ENCODE data around the gene SLC35A2.

The SLC35A2 gene

DNA sequence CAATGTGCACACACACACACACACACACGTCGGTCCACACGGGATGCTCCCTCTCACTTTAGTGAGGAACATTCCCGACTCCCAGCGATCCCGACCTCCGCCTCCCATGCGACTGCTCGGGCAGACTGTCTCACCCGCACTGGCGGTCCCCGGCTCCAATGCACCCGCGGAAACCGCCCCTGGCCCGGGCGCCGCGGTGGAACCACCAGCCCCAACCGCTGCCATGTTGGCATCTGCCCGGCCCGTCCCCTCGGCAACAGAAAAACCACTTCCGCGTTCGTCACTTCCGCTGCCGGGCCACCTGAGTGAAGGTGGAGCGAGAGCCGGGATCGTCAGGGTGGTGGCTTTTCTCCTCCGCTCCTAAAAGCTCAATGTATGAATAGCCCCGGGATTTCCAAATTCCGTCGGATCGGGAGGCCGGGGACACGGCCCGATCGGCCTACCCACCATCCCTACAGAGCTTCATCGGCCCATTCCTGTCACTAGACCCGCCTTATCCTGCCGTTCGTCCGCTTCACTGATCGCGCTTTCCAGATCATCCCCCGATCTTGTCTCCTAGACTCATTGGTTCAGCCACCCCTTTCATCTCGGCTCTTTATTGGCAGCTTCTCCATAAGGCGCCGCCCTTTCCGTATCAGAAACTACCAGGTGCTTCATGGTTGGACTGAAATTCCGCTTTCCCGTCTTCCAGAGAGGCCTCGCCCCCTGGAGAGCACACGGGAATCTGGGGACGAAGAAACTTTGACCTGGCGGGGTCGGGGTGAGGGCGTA lies at the start of gene SLC35A2:
TSS of gene SLC35A2 (minus strand) at position 235 of the 771 bp plus-strand sequence. CDS start at position 225, 10 bp downstream.
- DNase-seq, result peak; percentile 9

DNA sequence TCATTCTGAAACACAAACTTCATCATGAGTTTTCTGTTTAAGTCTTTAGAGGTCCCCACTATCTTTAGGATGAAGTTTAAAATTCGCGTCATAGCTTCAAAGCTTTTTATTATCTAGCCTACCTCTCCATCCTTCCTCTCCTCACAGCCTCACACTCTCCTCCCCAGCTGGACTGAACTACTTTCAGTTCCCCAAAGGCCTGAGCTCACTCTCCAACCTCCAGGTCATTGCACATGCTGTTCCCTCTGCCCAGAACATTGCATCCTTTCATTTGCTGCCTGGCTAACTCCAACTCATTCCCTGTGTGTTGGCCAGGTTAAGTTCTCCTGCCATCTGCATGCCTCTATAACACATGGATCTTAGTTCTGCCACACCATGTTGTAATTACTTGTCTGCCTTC lies 48.8 kb upstream of the SLC35A2 start:
- no peak for DNase-seq

- DNase-seq, result no peak
Observed at GRCh38 chrX:48958635-48959094, 47.2 kb upstream of the SLC35A2 start.

DNA sequence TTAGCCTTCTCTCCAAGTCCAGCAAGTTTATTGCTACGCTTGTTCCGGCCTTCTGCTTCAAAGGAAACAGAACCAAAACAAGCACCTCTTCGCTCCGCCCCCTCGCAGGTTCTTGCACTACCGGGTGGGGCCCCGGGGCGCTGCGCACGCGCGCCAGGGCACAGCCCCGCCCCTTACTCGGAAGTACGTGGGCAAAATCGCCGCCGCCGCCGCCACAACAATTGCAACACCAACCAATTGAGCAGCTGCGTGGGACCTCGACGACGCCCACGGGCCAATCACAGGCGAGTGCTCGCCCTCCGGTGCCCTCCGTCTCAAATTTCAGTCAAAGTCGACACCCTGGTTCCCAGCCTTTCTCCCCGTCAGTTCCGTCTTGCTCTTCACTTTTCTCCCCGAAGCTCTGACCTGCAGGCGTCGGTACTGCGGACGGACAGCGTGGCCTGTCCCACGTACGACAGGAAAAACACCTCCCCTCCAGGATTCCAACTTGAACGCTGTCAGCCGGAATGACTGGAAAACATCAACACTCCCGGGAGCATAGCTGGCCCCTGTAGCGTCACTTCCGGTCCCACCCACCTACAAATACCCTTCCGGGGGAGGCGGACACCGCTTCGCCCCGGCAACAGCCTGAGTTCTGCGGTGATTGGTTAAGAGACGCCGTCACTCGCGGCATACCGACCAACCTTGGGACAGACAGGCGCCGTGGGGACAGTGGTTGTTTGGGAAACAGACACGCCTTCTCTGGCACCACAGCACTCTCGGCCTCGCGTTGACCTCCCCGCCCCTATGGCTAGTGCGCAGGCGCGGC lies 46.6 kb upstream of the SLC35A2 start:
- peak; percentile 80 for DNase-seq

- DNase-seq, result no peak
Observed at GRCh38 chrX:48957477-48957826, 46.0 kb upstream of the SLC35A2 start, which contains the start of gene OTUD5. TSS of gene OTUD5 (minus strand) at chrX:48957607. CDS start at chrX:48957570, 37 bp downstream.

DNA sequence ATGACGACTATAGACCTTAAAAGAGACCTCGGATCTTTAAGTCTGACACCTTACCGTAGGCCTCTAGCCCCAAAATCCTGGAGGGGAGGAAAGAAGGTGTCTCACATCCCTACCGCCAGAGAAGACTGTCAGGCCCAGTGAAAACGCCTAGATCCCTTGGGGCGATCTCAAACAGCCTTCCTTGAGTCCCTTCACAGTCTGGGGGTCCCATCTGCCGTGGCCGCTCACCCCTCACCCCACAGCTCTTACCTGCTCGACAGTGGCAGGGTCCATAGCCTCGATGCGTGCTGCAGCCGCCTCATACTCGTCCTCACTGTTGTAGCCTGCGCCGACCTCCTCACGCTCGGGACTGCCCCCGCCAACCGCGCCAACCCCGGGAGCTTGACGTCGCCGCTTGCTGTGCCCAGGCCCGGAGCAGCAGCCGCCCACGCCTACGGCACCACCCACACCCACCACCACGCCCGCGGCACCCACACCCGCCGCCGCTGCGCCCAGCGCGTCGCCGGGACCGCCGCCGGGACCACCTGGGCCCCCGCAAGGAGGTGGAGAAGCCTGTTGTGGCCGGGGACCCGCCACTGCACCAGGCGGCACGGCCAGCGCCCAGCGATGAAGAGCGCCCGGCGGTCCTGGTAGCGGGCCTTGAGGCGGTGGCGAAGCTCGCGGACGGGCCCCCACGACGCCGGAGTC lies 45.4 kb upstream of the SLC35A2 start:
- no peak for DNase-seq

DNA sequence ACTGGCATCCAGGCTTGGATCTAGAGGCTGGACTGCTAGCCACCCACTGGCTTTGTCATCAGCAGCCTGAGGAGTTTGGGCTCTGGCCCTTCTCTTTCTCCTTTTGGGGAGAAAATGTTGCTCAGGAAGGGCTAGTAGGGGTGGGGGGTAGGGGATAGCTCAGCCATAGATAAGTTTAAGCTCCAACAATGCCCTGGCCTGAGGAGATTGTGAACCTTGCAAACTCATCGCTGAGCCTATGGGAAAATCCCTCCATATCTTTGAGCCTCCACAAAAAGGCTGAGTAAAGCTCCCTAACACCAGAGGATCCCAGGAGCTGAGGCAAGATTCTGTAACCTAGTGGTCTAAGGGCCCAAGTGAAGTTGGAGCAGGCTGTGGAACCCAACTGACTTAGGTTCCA lies 37.1 kb upstream of the SLC35A2 start:
- DNase-seq, result no peak

DNA sequence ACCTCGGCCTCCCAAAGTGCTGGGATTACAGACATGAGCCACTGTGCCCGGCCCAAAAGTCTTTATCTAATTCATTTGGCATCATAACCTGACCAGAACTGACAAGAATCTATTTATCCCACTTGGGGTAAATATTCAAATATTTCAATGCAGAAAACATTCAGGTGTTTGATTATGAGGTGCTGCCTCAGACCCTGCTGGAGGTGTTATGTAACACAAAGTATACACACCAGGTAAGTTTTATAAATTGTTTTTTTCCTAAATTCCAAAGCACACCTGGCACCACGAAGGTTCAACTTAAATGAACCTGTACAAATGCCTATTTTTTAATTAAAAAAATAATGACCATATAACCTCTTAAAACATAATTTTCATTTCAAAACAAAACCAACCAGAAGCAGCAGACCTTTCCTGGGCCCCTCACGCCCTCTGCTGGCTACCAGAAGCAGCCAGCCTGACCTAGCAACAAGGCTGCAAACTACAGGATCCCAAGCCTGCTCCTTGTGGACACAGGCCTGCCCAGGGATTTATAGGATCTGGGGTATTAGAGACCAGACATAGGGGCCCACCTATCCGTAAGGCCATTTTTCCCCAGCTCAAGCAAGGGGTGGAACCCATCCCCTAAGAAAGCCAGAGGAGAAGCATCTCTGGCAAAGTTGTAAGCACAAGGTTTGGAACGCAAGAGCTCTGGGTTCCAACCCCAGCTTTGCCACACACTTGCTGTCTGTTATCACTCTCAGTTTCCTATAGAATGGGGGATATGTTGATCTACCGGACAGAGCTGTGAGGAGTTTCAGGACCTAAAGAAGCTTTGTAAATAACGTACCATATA lies 34.3 kb upstream of the SLC35A2 start:
- DNase-seq, result peak; percentile 3

- DNase-seq, result no peak
Observed at GRCh38 chrX:48942895-48943294, 31.4 kb upstream of the SLC35A2 start.

DNA sequence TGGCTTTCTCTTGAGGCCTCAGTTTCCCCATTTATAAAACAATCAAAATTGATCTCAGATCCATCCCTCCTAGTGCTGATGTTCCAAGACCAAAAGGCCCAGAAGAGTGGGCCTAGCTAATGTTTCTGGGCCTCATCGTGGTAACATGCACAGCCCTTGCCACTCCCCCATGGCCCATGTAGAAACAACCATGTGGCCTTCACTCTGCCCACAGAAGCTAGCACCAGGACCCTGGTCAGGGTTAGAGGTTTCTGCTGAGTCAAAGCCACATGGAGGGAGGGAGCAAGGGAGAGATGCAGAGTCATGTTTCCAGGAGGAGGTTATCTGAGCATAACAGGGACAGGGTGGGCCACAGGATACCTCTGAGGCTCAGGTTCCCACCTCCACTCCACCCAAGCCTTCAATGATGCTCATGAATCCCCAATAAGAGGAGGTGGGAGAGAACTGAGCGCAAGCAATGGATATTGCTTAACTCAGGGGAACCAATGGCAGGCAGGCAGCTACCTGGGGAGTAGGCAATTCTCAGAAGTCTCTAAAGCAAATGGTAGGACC lies 29.0 kb upstream of the SLC35A2 start:
- DNase-seq, result no peak

GRCh38 chrX:48939524-48940228 lies 28.2 kb upstream of the SLC35A2 start:
- no peak for DNase-seq

GRCh38 chrX:48938721-48939425 lies 27.4 kb upstream of the SLC35A2 start:
- DNase-seq, result no peak

- DNase-seq, result no peak
Observed at GRCh38 chrX:48937054-48937907, 25.8 kb upstream of the SLC35A2 start.

GRCh38 chrX:48936429-48937053 lies 25.1 kb upstream of the SLC35A2 start:
- no peak for DNase-seq

- no peak for DNase-seq
Observed at GRCh38 chrX:48935301-48935670, 23.8 kb upstream of the SLC35A2 start.

DNA sequence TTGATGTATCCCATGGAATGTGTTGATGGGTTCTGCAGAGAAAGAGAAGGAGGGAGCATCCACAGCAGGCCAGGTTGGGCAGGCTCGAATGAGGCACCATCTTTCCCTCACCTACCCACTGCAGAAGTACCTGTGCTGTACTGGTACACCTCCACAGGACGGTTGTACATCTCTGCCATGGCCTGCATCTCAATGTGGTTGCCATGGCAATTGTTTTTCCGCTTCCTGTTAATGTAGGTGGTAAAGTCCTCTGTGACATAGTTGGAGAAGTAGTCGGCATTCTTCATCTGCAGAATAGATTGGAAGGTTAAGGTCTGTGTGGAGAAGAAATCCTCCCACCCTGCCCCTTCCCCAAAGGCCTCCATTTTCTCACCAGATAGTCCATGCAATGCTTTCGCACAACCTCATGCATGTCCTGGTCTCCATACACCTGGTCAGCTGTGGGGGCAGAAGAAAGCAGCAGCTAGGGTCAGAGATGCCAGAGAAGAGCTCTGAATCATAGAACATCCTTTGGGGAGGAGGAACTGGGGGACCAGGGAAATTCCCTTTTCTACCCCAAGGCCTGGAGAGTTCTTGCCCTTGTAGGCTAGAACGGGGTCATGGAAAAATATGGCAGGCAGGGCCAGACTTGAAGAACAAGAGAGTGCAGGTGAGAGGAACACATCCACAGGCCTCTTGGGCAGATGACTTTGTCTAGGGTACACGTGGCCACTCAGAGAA lies 23.3 kb upstream of the SLC35A2 start:
- no peak for DNase-seq

DNA sequence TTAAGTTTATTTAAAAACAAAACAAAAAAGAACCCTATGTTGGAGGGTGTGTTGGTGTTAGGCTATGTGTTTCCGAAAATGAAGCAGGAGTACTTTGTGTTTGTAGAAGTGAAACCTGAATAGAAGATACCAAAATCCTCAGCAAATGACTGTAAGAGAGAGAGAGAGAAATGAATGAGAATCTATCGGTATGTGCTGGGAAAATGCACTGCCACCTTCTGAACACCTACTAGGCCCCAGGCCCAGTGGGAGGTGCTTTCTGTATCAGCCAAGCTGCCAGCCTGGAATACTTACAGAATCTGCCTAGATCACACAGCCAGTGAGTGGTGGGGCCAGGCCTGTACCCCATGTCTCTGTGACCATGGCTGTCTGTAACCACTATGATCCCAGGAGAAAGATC lies 22.3 kb upstream of the SLC35A2 start:
- no peak for DNase-seq

DNA sequence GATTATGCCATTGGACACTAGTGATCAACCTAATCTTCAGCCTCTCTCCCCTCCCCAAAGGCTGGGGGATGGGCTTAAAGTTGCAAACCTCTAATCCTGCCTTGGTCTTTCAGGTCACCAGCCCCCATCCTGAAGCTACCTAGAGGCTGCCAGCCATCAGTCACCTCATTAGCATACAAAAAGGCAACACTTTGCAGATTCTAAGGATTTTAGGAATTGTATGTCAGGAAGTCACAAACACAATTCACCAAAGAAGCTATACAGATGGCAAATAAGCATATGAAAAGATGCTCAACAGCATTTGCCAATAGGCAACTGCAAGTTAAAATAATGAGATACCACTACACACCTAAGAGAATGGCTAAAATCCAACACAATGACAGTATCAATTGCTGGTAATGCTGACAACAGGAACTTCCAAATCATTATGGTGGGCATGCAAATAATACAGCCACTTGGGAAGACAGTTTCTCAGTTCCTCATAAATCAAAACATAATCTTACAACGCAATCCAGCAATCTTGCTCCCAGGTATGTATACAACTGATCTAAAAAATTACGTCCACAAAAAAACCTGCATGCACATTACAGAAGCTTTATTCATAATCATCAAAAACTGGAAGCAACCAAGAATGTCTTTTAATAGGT lies 16.4 kb upstream of the SLC35A2 start:
- no peak for DNase-seq
